Loucy (cell line): ENCODE results near the gene TKT.

ENCODE experiments used
- CTCF ChIP-seq: fragments of 200-600 bp; sonication (generic); conservative IDR thresholded peaks from 2 replicates; pipeline ENCODE4 v1.5.1; 2014; ENCODE audit warnings: mild to moderate bottlenecking, antibody characterized with exemption, low read length
- EZH2phosphoT487 ChIP-seq: fragments of 200-600 bp; IDR thresholded peaks from 2 replicates; pipeline ENCODE4 v1.6.1; 2018; ENCODE audit warnings: antibody characterized with exemption, mild to moderate bottlenecking, moderate library complexity, borderline replicate concordance

GRCh38 chr3:53229171-53229570, 26.7 kb downstream of the TKT start:
- TF ChIP-seq EZH2phosphoT487 (no peak), CTCF (no peak)
